NCI-H146 (cell line): ENCODE measurements around the gene CAMSAP2.

Experiments used
- DNase-seq: peaks from one replicate; lab custom pipeline; 2025; lab: John Stamatoyannopoulos, UW

The CAMSAP2 gene

DNA sequence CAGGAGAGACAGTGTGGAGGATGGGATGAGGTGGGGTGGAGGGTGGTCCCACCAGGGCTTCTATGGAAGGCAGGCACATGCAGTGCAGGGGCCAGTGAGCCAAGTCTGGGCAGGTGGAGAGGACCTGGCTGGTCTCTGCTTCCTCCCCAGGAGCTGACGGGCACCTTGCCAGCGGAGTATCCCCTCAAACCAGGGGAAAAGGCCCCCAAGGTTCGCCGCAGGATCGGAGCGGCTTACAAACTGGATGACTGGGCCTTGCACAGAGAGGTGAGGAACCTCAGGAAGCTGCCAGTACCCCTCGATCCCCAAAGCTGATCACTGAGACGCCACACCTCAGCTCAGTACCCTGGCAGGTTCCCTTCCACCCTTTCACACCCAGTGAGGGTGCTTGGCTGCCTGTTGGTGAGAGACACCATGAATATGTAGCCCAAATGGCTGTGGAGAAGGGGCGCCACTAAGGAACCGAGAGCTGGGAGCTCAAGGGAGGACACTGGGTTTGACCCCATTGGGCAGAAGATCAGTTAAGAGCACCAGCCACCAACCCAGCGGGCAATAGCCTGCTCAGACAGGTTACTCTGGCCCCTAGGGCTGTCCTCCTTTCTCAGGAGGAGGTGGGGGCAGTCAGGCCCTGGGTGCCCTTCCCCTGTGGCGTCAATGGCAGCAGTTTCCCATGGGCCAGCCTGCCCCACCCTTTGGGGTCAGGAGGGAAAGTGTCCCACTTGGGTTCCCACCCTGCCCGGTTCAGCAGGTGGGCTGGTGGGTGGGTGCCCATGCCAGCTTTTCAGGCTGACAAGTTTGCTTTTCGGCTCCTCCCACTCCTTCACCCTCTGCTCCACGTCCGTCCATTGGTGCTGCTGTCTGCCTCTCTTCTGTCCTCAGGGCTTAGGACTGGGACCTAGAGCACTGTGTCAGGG, 161.5 kb downstream of the CAMSAP2 start:
- DNase-seq: no peak

- no peak for DNase-seq
These were observed 162.2 kb downstream of the CAMSAP2 start for GRCh38 chr1:200900877-200901276.

DNA sequence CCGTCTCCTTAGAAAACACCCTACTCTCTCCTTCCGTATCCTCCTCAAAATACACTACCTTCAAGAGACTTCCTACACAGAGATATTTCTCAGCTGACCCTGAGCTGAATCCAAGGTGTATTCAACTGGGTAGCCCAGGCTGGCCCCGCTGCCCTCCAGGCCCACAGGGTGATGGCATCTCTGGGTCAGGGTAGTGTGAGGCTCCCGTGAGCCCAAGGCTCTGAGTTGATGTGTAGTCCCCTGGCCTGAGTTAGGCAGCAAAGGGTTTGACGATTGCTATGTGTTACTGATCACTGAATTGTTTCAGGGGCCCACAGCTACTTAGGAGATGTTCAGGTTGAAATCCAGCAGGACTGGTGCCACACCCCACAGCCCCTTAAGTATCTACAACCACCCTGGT, 162.7 kb downstream of the CAMSAP2 start:
- no peak for DNase-seq

- DNase-seq: no peak
These were observed 163.2 kb downstream of the CAMSAP2 start for GRCh38 chr1:200901796-200902444.

GRCh38 chr1:200903793-200904192, 165.1 kb downstream of the CAMSAP2 start:
- no peak for DNase-seq

GRCh38 chr1:200904772-200905171, 166.1 kb downstream of the CAMSAP2 start:
- DNase-seq: no peak

- DNase-seq: no peak
These were observed 166.8 kb downstream of the CAMSAP2 start for GRCh38 chr1:200905411-200906052.

GRCh38 chr1:200906491-200906890, 167.8 kb downstream of the CAMSAP2 start:
- DNase-seq: no peak

DNA sequence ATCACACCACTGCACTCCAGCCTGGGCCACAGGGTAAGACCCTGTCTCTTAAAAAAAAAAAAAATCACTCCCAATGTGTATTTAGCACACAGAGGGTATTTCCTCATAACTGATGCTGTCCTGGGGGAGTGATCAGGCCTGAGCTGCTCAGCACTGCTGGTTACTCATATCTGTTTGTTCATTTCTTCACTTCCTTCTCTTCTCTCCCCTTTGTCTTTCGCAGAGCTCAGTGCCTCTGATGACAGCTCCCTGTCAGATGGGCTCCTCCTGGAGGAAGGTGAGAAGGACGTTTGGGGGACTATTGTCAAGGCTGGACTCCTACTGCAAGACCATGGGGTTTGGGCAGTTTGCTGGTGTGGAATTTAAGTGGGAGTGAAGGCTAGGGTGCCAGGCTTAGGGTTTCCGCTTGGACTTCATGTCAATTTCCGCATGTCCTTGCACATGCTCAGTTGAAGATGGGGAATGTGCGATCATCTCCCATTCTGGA, 169.0 kb downstream of the CAMSAP2 start:
- DNase-seq: no peak

DNA sequence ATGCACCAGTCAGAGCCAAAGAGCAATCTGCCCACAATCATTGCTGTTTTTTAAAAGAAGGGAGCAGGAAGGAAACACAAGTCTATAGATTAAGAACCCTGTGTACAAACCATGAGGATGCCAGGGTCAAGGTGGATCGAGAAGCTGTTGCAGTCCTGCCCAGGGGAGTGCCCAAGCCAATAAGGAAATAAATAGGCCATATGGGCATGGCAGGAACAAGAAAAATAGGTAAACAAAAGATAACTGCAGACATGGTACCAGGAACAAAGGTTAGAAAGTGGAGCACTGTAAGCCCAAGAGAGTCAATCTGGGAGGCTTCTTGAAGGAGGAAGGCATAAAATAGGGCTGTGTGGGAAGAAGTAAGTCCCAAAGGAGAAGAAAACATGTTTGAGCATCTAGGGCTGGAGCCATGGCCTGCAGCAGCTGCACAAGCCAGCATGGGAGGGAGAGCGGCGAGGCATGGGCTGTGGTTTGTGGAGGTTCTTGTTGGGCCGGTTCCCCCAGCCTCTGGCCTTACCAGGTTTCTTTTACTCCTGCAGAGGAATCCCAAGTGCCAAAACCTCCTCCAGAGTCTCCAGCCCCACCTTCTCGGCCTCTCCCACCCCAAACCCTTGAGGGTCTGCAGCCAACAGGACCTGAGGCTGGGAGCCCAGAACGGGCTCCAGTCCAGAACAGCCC, 169.6 kb downstream of the CAMSAP2 start:
- no peak for DNase-seq

DNA sequence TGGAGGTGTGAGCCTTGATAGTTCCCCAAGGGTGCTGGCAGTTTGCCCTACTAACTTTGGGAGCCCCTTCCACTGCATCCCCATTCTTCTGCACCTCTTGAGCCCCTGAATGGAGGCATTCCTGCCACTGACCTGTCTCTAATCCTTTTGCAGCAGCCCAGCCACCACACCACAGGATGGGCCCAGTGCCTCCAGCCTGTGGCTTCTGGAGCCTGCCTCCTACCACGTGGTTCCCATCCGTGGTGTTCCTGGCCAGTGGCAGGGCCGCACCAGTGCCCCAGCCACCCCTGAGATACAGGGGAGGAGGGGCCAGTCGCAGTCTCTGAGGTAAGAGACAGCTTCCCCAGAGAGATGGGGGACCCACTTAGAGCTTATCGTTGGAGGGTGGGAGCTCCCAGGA, 170.4 kb downstream of the CAMSAP2 start:
- DNase-seq: no peak

DNA sequence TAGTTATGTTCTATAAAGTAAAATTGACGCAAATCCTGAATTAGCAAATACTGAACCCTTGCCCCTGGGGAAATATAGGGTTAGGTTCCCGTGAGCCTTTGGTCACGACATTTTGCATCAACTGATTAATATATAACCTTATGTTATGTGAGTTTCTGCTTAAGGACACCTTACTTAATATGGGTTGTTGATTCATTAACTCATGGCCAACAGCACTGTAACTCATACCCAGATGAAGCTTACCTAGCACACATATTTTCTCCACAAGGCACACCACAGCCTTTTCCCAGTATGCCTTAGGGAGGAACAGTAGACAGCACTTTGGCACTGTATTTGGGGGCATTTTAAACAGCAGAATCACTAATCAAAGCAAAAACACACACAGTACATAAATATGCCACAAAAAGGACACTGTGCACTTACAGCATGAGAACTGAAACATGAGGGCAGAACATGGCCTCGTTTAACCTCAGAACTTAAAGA, 171.1 kb downstream of the CAMSAP2 start:
- DNase-seq: no peak
